ENCODE measurements around the gene TNFAIP6.

TNFAIP6 gene

GRCh38 chr2:151381266-151381665 is 23.9 kb downstream of the TNFAIP6 start:
- Histone ChIP-seq H3K4me3 (ENCODE audit: low read depth, low read length) (no peak overlapping the region), H3K36me3 (ENCODE audit: control insufficient read depth in 2 of 2, insufficient read depth in 1 of 2, low read length in 2 of 2) (no peaks in the 10 kb centered on the region), H3K27ac (ENCODE audit: extremely low read depth, low read depth, low read length) (no peak overlapping the region), H3K4me1 (ENCODE audit: control insufficient read depth, insufficient read depth, low read length) (no peaks in the 10 kb centered on the region), H3K9me3 (ENCODE audit: control insufficient read depth, insufficient read depth, low read depth, low read length) (no peaks in the 10 kb centered on the region)
- CTCF ChIA-PET = no interaction called here
- TF ChIP-seq SETDB1 (IDR thresholded peaks at IDR 0.05; ENCODE audit: insufficient read length, low read length) = no peak
- TF ChIP-seq ZNF621 (tag by site-specific recombination; IDR thresholded peaks at IDR 0.05) = no peak
- no peak for TF ChIP-seq ATF2 (tag by site-specific recombination; IDR thresholded peaks at IDR 0.05; ENCODE audit: low read depth)
- TF ChIP-seq GLIS1 (tag by site-specific recombination; IDR thresholded peaks at IDR 0.05) = no peak
- no peak for TF ChIP-seq MZF1 (tag by site-specific recombination; IDR thresholded peaks at IDR 0.05; ENCODE audit: borderline replicate concordance)
- TF ChIP-seq, protein P1, sequence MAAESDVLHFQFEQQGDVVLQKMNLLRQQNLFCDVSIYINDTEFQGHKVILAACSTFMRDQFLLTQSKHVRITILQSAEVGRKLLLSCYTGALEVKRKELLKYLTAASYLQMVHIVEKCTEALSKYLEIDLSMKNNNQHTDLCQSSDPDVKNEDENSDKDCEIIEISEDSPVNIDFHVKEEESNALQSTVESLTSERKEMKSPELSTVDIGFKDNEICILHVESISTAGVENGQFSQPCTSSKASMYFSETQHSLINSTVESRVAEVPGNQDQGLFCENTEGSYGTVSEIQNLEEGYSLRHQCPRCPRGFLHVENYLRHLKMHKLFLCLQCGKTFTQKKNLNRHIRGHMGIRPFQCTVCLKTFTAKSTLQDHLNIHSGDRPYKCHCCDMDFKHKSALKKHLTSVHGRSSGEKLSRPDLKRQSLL (tag by site-specific recombination; IDR thresholded peaks at IDR 0.05) = no peak
- no peak for TF ChIP-seq ZNF138 (tag by site-specific recombination; IDR thresholded peaks at IDR 0.05; ENCODE audit: borderline replicate concordance)
- no peak for TF ChIP-seq ZNF843 (tag by site-specific recombination; IDR thresholded peaks at IDR 0.05)
- no peak for TF ChIP-seq GLI2 (tag by site-specific recombination; IDR thresholded peaks at IDR 0.05; ENCODE audit: borderline replicate concordance, low read depth)
- TF ChIP-seq ZNF776 (tag by site-specific recombination; IDR thresholded peaks at IDR 0.05; ENCODE audit: borderline replicate concordance) = no peak
- no peak for TF ChIP-seq ZNF600 (tag by site-specific recombination; IDR thresholded peaks at IDR 0.05)
- TF ChIP-seq PRDM6 (tag by site-specific recombination; IDR thresholded peaks at IDR 0.05) = no peak
- POLR2A ChIA-PET = no interaction called here

- CTCF ChIA-PET = no interaction called here
- H3K4me3 ChIP-seq (ENCODE audit: low read depth, low read length) = no peak overlapping the region
- H3K36me3 ChIP-seq (ENCODE audit: control insufficient read depth in 2 of 2, insufficient read depth in 1 of 2, low read length in 2 of 2) = no peaks in the 10 kb centered on the region
- no peaks in the 10 kb centered on the region for H3K4me1 ChIP-seq (ENCODE audit: control insufficient read depth, insufficient read depth, low read length)
- H3K9me3 ChIP-seq (ENCODE audit: control insufficient read depth, insufficient read depth, low read depth, low read length) = no peaks in the 10 kb centered on the region
- no peak overlapping the region for H3K27ac ChIP-seq (ENCODE audit: extremely low read depth, low read depth, low read length)
- POLR2A ChIA-PET = no interaction called here
- TF ChIP-seq ZNF324 (tag by site-specific recombination; IDR thresholded peaks at IDR 0.05) = no peak
- TF ChIP-seq, protein P2, sequence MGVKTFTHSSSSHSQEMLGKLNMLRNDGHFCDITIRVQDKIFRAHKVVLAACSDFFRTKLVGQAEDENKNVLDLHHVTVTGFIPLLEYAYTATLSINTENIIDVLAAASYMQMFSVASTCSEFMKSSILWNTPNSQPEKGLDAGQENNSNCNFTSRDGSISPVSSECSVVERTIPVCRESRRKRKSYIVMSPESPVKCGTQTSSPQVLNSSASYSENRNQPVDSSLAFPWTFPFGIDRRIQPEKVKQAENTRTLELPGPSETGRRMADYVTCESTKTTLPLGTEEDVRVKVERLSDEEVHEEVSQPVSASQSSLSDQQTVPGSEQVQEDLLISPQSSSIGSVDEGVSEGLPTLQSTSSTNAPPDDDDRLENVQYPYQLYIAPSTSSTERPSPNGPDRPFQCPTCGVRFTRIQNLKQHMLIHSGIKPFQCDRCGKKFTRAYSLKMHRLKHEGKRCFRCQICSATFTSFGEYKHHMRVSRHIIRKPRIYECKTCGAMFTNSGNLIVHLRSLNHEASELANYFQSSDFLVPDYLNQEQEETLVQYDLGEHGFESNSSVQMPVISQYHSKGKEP (tag by site-specific recombination; IDR thresholded peaks at IDR 0.05) = no peak
- no peak for TF ChIP-seq ZNF677 (tag by site-specific recombination; IDR thresholded peaks at IDR 0.05)
- no peak for TF ChIP-seq ZNF239 (tag by site-specific recombination; IDR thresholded peaks at IDR 0.05)
- no peak for TF ChIP-seq INSM2 (tag by site-specific recombination; IDR thresholded peaks at IDR 0.05)
- TF ChIP-seq ZNF362 (tag by site-specific recombination; IDR thresholded peaks at IDR 0.05) = no peak
- no peak for TF ChIP-seq KLF8 (tag by site-specific recombination; IDR thresholded peaks at IDR 0.05)
These were observed 30.6 kb downstream of the TNFAIP6 start for GRCh38 chr2:151388011-151388410.
